ENCODE measurements around the gene CSF1. TPM values are rescaled to one million over a fixed set of nuclear protein-coding genes. Genes with fewer than 3 reads are reported as not detected.

CSF1 gene
- total RNA-seq, 1 donor from 2014 or later = 159 TPM

DNA sequence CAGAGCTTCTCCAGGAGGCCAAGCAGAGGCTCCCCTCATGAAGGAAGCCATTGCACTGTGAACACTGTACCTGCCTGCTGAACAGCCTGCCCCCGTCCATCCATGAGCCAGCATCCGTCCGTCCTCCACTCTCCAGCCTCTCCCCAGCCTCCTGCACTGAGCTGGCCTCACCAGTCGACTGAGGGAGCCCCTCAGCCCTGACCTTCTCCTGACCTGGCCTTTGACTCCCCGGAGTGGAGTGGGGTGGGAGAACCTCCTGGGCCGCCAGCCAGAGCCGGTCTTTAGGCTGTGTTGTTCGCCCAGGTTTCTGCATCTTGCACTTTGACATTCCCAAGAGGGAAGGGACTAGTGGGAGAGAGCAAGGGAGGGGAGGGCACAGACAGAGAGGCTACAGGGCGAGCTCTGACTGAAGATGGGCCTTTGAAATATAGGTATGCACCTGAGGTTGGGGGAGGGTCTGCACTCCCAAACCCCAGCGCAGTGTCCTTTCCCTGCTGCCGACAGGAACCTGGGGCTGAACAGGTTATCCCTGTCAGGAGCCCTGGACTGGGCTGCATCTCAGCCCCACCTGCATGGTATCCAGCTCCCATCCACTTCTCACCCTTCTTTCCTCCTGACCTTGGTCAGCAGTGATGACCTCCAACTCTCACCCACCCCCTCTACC is 19.1 kb downstream of the CSF1 start:
- H3K36me3 ChIP-seq = peaks cover 0 to 35% of the 10 kb centered on the region in 2 donors
- H3K27me3 ChIP-seq = no peaks in the 10 kb centered on the region
- H3K4me1 ChIP-seq = peaks cover 65% of the 10 kb centered on the region
- no peak overlapping the region for H3K4me3 ChIP-seq
- H3K27ac ChIP-seq = peak overlapping the region; percentile 82
- no peak for TF ChIP-seq POLR2AphosphoS5 (IDR thresholded peaks at IDR 0.05; ENCODE audit: insufficient read depth in 1 of 2, low read depth in 1 of 2)
- TF ChIP-seq POLR2A (IDR thresholded peaks at IDR 0.05) = no peak
- peak in 1 of 2 donors; percentile 84 for DNase-seq (ENCODE audit: extremely low spot score in 2 of 2)
- intact Hi-C loops (cut with DNase I) = no loop called here
- H3K9me3 ChIP-seq = no peaks in the 10 kb centered on the region

DNA sequence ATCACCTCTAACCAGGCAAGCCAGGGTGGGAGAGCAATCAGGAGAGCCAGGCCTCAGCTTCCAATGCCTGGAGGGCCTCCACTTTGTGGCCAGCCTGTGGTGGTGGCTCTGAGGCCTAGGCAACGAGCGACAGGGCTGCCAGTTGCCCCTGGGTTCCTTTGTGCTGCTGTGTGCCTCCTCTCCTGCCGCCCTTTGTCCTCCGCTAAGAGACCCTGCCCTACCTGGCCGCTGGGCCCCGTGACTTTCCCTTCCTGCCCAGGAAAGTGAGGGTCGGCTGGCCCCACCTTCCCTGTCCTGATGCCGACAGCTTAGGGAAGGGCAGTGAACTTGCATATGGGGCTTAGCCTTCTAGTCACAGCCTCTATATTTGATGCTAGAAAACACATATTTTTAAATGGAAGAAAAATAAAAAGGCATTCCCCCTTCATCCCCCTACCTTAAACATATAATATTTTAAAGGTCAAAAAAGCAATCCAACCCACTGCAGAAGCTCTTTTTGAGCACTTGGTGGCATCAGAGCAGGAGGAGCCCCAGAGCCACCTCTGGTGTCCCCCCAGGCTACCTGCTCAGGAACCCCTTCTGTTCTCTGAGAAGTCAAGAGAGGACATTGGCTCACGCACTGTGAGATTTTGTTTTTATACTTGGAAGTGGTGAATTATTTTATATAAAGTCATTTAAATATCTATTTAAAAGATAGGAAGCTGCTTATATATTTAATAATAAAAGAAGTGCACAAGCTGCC is 19.8 kb downstream of the CSF1 start:
- Histone ChIP-seq H3K9me3 (no peaks in the 10 kb centered on the region), H3K4me1 (peaks cover 64% of the 10 kb centered on the region), H3K27me3 (no peaks in the 10 kb centered on the region), H3K4me3 (no peak overlapping the region), H3K27ac (peak overlapping the region; percentile 82), H3K36me3 (peaks cover 0 to 28% of the 10 kb centered on the region in 2 donors)
- TF ChIP-seq, protein P1, sequence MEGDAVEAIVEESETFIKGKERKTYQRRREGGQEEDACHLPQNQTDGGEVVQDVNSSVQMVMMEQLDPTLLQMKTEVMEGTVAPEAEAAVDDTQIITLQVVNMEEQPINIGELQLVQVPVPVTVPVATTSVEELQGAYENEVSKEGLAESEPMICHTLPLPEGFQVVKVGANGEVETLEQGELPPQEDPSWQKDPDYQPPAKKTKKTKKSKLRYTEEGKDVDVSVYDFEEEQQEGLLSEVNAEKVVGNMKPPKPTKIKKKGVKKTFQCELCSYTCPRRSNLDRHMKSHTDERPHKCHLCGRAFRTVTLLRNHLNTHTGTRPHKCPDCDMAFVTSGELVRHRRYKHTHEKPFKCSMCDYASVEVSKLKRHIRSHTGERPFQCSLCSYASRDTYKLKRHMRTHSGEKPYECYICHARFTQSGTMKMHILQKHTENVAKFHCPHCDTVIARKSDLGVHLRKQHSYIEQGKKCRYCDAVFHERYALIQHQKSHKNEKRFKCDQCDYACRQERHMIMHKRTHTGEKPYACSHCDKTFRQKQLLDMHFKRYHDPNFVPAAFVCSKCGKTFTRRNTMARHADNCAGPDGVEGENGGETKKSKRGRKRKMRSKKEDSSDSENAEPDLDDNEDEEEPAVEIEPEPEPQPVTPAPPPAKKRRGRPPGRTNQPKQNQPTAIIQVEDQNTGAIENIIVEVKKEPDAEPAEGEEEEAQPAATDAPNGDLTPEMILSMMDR (IDR thresholded peaks at IDR 0.05) = no peak
- TF ChIP-seq POLR2AphosphoS5 (IDR thresholded peaks at IDR 0.05; ENCODE audit: insufficient read depth in 1 of 2, low read depth in 1 of 2) (no peak), POLR2A (IDR thresholded peaks at IDR 0.05) (no peak)
- intact Hi-C loops (cut with DNase I) = no loop called here
- DNase-seq (ENCODE audit: extremely low spot score in 2 of 2) = peak in 1 of 2 donors; percentile 71

DNA sequence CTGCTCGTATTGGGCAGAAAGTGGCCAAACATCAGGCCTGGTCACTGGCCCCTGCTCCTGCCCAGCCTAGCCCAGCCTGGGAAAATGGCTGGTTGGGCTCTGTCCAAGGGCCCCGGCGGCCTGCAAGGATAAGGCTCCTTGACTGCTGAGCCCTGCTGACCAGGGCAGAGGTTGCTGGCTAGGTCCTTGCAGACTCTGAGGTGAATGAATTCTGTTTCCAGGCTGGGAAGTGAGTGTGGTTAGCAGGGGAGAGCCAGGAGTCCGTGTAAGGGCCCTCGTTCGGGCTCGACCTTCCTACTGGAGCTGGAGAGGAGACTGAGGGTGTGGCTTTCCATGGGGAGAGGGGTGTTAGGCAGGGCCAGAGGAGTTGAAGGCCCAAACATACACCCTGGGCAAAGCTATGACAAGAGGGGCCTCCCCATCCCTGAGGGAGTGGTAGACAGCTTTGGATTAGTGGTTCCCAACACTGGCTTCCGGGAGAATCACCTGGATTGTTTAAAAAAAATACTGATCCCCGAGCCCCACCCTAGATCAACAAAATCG is 20.6 kb downstream of the CSF1 start:
- intact Hi-C loops (cut with DNase I) = no loop called here
- Histone ChIP-seq H3K9me3 (no peaks in the 10 kb centered on the region), H3K27ac (peak overlapping the region; percentile 82), H3K4me3 (no peak overlapping the region), H3K4me1 (peaks cover 64% of the 10 kb centered on the region), H3K36me3 (peaks cover 0 to 19% of the 10 kb centered on the region in 2 donors), H3K27me3 (no peaks in the 10 kb centered on the region)
- no peak for TF ChIP-seq POLR2A (IDR thresholded peaks at IDR 0.05)
- TF ChIP-seq POLR2AphosphoS5 (IDR thresholded peaks at IDR 0.05; ENCODE audit: insufficient read depth in 1 of 2, low read depth in 1 of 2) = peak in 1 of 2 donors; percentile 50
- DNase-seq (ENCODE audit: extremely low spot score in 2 of 2) = peak in 1 of 2 donors; percentile 84

DNA sequence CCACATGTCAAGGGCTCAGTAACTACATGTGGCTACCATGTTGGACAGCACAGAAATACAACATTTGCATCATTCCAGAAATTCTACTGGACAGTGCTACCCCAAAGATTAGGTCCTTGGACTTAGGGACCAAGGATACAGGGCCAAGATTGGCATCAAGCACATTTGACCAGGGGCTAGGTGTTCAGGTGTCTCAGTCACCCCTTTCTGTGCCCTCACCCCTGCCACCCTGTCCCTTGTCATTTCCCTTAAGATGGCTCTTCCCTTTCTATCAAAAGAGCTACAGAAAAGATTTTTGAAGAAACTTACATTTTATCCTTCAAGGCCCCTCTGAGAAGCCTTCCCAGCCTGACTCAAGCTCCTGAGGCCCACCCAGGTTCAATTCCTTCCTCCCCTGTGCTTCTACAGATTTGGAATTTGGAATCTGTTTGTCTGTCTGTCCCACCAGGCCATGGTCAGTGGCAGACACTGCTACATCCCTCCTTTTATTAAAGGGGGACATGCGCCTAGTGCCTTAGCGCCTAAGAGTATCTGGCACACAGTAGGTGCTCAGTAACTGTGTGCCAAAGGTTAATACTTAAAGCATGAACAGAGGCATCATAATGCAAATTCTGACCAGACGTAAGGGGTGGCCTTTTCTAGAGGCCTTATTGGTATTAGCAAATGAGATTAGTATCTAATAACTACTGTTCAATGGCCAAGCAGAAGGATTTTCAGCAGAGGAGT is 21.4 kb downstream of the CSF1 start:
- Histone ChIP-seq H3K9me3 (no peaks in the 10 kb centered on the region), H3K27ac (no peak overlapping the region), H3K27me3 (no peaks in the 10 kb centered on the region), H3K4me1 (peaks cover 58% of the 10 kb centered on the region), H3K36me3 (peaks cover 0 to 14% of the 10 kb centered on the region in 2 donors), H3K4me3 (no peak overlapping the region)
- no peak for DNase-seq (ENCODE audit: extremely low spot score in 2 of 2)
- TF ChIP-seq POLR2A (IDR thresholded peaks at IDR 0.05) = no peak
- TF ChIP-seq, protein P1 (IDR thresholded peaks at IDR 0.05) = no peak
- no peak for TF ChIP-seq POLR2AphosphoS5 (IDR thresholded peaks at IDR 0.05; ENCODE audit: insufficient read depth in 1 of 2, low read depth in 1 of 2)
- intact Hi-C loops (cut with DNase I) = no loop called here

DNA sequence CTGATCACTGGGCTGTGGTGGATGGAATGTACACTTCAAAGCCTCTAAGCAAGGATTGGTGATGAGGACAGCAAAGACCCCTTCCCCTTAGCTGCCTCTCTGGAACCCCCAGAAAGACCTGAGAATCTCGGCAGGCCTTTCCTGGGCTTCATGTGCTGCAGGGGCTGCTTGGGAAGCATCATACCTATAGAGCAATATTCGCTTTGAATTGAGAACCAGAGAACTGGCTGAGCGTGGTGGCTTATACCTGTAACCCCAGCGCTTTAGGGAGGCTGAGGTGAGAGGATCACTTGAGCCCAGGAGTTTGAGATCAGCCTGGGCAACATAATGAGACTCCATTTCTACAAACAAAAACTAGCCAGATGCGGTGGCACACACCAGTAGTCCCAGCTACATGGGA is 22.0 kb downstream of the CSF1 start:
- Histone ChIP-seq H3K4me1 (peaks cover 52% of the 10 kb centered on the region), H3K9me3 (no peaks in the 10 kb centered on the region), H3K4me3 (no peak overlapping the region), H3K27ac (no peak overlapping the region), H3K36me3 (peaks cover 0 to 14% of the 10 kb centered on the region in 2 donors), H3K27me3 (no peaks in the 10 kb centered on the region)
- no peak for DNase-seq (ENCODE audit: extremely low spot score in 2 of 2)
- TF ChIP-seq POLR2AphosphoS5 (IDR thresholded peaks at IDR 0.05; ENCODE audit: insufficient read depth in 1 of 2, low read depth in 1 of 2) = no peak
- no peak for TF ChIP-seq POLR2A (IDR thresholded peaks at IDR 0.05)
- TF ChIP-seq, protein P1 (IDR thresholded peaks at IDR 0.05) = no peak
- intact Hi-C loops (cut with DNase I) = no loop called here
